GM19238 (cell line): ENCODE data around the gene SLC41A1.

ENCODE experiments used
- DNase-seq: peaks from one replicate; pipeline ENCODE4 v3.0.0; 2011; ENCODE audit warnings: low spot score; ENCODE audit not compliant: insufficient read length

The SLC41A1 gene

GRCh38 chr1:205787287-205787916 lies 25.6 kb downstream of the SLC41A1 start:
- no peak for DNase-seq

- no peak for DNase-seq
Measured at GRCh38 chr1:205786601-205787000, 26.4 kb downstream of the SLC41A1 start.

GRCh38 chr1:205785446-205785845 lies 27.6 kb downstream of the SLC41A1 start:
- no peak for DNase-seq

- no peak for DNase-seq
Measured at GRCh38 chr1:205783904-205784303, 29.1 kb downstream of the SLC41A1 start.

GRCh38 chr1:205783433-205783795 lies 29.6 kb downstream of the SLC41A1 start:
- DNase-seq = no peak

- no peak for DNase-seq
Measured at GRCh38 chr1:205782627-205783432, 30.2 kb downstream of the SLC41A1 start.

GRCh38 chr1:205780335-205780734 lies 32.7 kb downstream of the SLC41A1 start:
- no peak for DNase-seq

- DNase-seq = no peak
Measured at GRCh38 chr1:205777994-205778393, 35.0 kb downstream of the SLC41A1 start.

GRCh38 chr1:205775717-205776056 lies 37.3 kb downstream of the SLC41A1 start:
- DNase-seq = no peak

GRCh38 chr1:205775015-205775716 lies 37.8 kb downstream of the SLC41A1 start, which contains the start of gene RAB29:
RAB29 (minus strand) TSS chr1:205775482; CDS start chr1:205774956, 526 bp downstream.
- peak; percentile 74 for DNase-seq

GRCh38 chr1:205774198-205775014 lies 38.6 kb downstream of the SLC41A1 start:
- no peak for DNase-seq

GRCh38 chr1:205772607-205773032 lies 40.4 kb downstream of the SLC41A1 start:
- no peak for DNase-seq

GRCh38 chr1:205770618-205771017 lies 42.4 kb downstream of the SLC41A1 start:
- no peak for DNase-seq

- no peak for DNase-seq
Measured at GRCh38 chr1:205769641-205770365, 43.2 kb downstream of the SLC41A1 start.

GRCh38 chr1:205767248-205767647 lies 45.8 kb downstream of the SLC41A1 start:
- no peak for DNase-seq

- DNase-seq = no peak
Measured at GRCh38 chr1:205766570-205766969, 46.4 kb downstream of the SLC41A1 start.

- DNase-seq = no peak
Measured at GRCh38 chr1:205766038-205766437, 47.0 kb downstream of the SLC41A1 start.

- no peak for DNase-seq
Measured at GRCh38 chr1:205764578-205764977, 48.4 kb downstream of the SLC41A1 start.

GRCh38 chr1:205763980-205764379 lies 49.0 kb downstream of the SLC41A1 start:
- no peak for DNase-seq

- DNase-seq = no peak
Measured at GRCh38 chr1:205760606-205761005, 52.4 kb downstream of the SLC41A1 start.

GRCh38 chr1:205756552-205756951 lies 56.4 kb downstream of the SLC41A1 start:
- no peak for DNase-seq
